HG02571 (cell line): ENCODE results near the gene MAGI3.
"Not testable (repeated sequence)": the region's sequence is repeated elsewhere in the genome, so short reads cannot be mapped to it uniquely, and the experiment has no call there.

ENCODE experiments used
- ATAC-seq: cut with Tn5 transposase; IDR thresholded peaks from one replicate; pipeline ENCODE4 v1.9.1; 2021; ENCODE audit warnings: mild to moderate bottlenecking, moderate library complexity; ENCODE audit not compliant: unreplicated experiment

The MAGI3 gene

GRCh38 chr1:113508364-113509164 is 118.2 kb downstream of the MAGI3 start:
- no peak for ATAC-seq

- ATAC-seq: not testable (repeated sequence)
These were observed 119.5 kb downstream of the MAGI3 start for GRCh38 chr1:113509766-113510165.

- ATAC-seq: no peak
These were observed 121.0 kb downstream of the MAGI3 start for GRCh38 chr1:113511269-113511668.

GRCh38 chr1:113515498-113515897 is 125.2 kb downstream of the MAGI3 start:
- no peak for ATAC-seq

- no peak for ATAC-seq
These were observed 127.0 kb downstream of the MAGI3 start for GRCh38 chr1:113517346-113517745.

GRCh38 chr1:113517983-113518382 is 127.7 kb downstream of the MAGI3 start:
- ATAC-seq: no peak

- no peak for ATAC-seq
These were observed 129.2 kb downstream of the MAGI3 start for GRCh38 chr1:113519556-113519955.

- ATAC-seq: no peak
These were observed 139.7 kb downstream of the MAGI3 start for GRCh38 chr1:113530021-113530420.

GRCh38 chr1:113531321-113531720 is 141.0 kb downstream of the MAGI3 start:
- ATAC-seq: no peak

- ATAC-seq: no peak
These were observed 142.7 kb downstream of the MAGI3 start for GRCh38 chr1:113533061-113533460.

- ATAC-seq: no peak
These were observed 144.0 kb downstream of the MAGI3 start for GRCh38 chr1:113534130-113534817.

GRCh38 chr1:113534875-113535274 is 144.6 kb downstream of the MAGI3 start:
- no peak for ATAC-seq

- no peak for ATAC-seq
These were observed 146.0 kb downstream of the MAGI3 start for GRCh38 chr1:113536182-113536780.

GRCh38 chr1:113538225-113538624 is 147.9 kb downstream of the MAGI3 start:
- no peak for ATAC-seq

GRCh38 chr1:113540335-113540734 is 150.0 kb downstream of the MAGI3 start:
- no peak for ATAC-seq

- no peak for ATAC-seq
These were observed 150.8 kb downstream of the MAGI3 start for GRCh38 chr1:113541106-113541505.

- ATAC-seq: no peak
These were observed 151.9 kb downstream of the MAGI3 start for GRCh38 chr1:113542221-113542701.

- ATAC-seq: no peak
These were observed 152.8 kb downstream of the MAGI3 start for GRCh38 chr1:113543110-113543509.

- ATAC-seq: no peak
These were observed 154.9 kb downstream of the MAGI3 start for GRCh38 chr1:113545210-113545609.

GRCh38 chr1:113545626-113546025 is 155.3 kb downstream of the MAGI3 start:
- no peak for ATAC-seq

GRCh38 chr1:113551728-113552127 is 161.4 kb downstream of the MAGI3 start:
- ATAC-seq: no peak

GRCh38 chr1:113552244-113552643 is 161.9 kb downstream of the MAGI3 start:
- no peak for ATAC-seq
